Left cardiac atrium (tissue), 2 donors: Measurements from ENCODE around the gene ZNF99. TPM values are rescaled to one million over a fixed set of nuclear protein-coding genes. Genes with fewer than 3 reads are reported as not detected.

ENCODE experiments used
- total RNA-seq, 2 donors: library from RNA; stranded (reverse); fragmentation: NEBNext Ultra II Directional; extraction: Animal tissue kit (Norgen Biotek cat#: 25700); gene quantifications; one replicate each; pipeline ENCODE4 v1.2.1, GENCODE V29; 2021
- donor health status: DM: no; HTN: yes; CAD: no; lungs with severe emphysema.
- donor health status: DM: yes; HTN: yes; CAD: no.

The ZNF99 gene
- total RNA-seq, 2 donors from 2014 or later: 0.15 to 0.18 TPM

Other genes with a start within 250 kb of the ZNF99 start
- gene ZNF492, start 149.8 kb downstream of the ZNF99 start, total RNA-seq: under 1 TPM; 0.29 to 0.32 TPM
- gene ZNF723, start 48.1 kb upstream of the ZNF99 start, total RNA-seq: not detected
- 1 to 10 TPM; 3.2 to 6.8 TPM for gene ZNF728, start 219.0 kb upstream of the ZNF99 start, total RNA-seq